ENCODE data around the gene SCLY. TPM values are rescaled to one million over a fixed set of nuclear protein-coding genes. Genes with fewer than 3 reads are reported as not detected.

SCLY gene
- total RNA-seq, 1 donor from 2014 or later = 13.5 TPM

- H3K4me3 ChIP-seq = no peak overlapping the region
- peak in 1 of 2 donors; percentile 65 for DNase-seq (ENCODE audit: extremely low spot score in 2 of 2)
- intact Hi-C loops (cut with DNase I) = no loop called here
- H3K36me3 ChIP-seq = no peaks in the 10 kb centered on the region
- TF ChIP-seq POLR2A (IDR thresholded peaks at IDR 0.05) (no peak), POLR2AphosphoS5 (IDR thresholded peaks at IDR 0.05; ENCODE audit: insufficient read depth in 1 of 2, low read depth in 1 of 2) (no peak)
- TF ChIP-seq, protein P1, sequence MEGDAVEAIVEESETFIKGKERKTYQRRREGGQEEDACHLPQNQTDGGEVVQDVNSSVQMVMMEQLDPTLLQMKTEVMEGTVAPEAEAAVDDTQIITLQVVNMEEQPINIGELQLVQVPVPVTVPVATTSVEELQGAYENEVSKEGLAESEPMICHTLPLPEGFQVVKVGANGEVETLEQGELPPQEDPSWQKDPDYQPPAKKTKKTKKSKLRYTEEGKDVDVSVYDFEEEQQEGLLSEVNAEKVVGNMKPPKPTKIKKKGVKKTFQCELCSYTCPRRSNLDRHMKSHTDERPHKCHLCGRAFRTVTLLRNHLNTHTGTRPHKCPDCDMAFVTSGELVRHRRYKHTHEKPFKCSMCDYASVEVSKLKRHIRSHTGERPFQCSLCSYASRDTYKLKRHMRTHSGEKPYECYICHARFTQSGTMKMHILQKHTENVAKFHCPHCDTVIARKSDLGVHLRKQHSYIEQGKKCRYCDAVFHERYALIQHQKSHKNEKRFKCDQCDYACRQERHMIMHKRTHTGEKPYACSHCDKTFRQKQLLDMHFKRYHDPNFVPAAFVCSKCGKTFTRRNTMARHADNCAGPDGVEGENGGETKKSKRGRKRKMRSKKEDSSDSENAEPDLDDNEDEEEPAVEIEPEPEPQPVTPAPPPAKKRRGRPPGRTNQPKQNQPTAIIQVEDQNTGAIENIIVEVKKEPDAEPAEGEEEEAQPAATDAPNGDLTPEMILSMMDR (IDR thresholded peaks at IDR 0.05) = no peak
- no peak overlapping the region for H3K27ac ChIP-seq
- no peaks in the 10 kb centered on the region for H3K27me3 ChIP-seq
- no peaks in the 10 kb centered on the region for H3K4me1 ChIP-seq
- H3K9me3 ChIP-seq = no peaks in the 10 kb centered on the region
These were observed 35.7 kb downstream of the SCLY start for GRCh38 chr2:238096311-238097011.

GRCh38 chr2:238097201-238097987 lies 36.6 kb downstream of the SCLY start:
- no peak for TF ChIP-seq POLR2AphosphoS5 (IDR thresholded peaks at IDR 0.05; ENCODE audit: insufficient read depth in 1 of 2, low read depth in 1 of 2)
- TF ChIP-seq, protein P1 (IDR thresholded peaks at IDR 0.05) = no peak
- TF ChIP-seq POLR2A (IDR thresholded peaks at IDR 0.05) = no peak
- H3K36me3 ChIP-seq = no peaks in the 10 kb centered on the region
- intact Hi-C loops (cut with DNase I) = no loop called here

DNA sequence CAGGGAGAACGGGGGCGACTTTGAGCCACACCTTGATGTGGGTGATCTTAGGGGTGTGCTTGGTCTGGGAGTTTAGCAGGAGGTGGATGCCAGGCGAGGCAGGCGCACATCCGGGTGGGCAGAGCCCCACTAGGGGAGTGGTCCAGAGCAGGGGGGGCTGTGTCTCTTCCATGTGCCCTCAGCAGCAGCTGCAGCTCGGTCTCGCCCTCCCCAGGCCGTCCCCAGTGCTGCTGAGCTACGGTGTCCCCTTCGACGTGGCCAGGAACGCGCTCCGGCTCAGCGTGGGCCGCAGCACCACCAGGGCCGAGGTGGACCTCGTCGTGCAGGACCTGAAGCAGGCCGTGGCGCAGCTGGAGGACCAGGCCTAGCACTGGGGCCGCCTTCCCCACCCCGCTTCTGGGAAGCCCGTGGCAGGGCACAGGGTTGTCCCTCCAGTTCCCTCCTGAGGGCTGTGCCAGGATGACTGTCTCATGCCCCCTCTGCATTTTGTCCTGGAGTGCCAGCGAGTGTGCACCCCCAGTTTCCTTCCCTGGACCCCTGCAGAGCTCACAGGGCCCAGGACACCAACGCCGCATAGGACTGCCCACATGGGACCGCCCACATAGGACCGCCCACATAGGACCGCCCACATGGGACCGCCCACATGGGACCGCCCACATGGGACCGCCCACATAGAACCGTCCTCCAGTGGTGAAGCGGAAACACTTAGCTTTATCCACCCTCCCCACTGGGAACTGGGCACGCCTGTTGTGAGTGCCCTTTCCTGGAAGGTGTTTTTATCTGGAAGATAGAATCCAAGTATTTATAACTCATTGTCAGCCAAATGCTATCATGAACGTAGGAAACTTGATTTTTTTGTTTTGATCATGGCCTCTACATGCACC lies 37.4 kb downstream of the SCLY start:
- H3K36me3 ChIP-seq = no peaks in the 10 kb centered on the region
- no peaks in the 10 kb centered on the region for H3K27me3 ChIP-seq
- H3K4me1 ChIP-seq = no peaks in the 10 kb centered on the region
- intact Hi-C loops (cut with DNase I) = no loop called here
- peak; percentile 43 to 78 for DNase-seq (ENCODE audit: extremely low spot score in 2 of 2)
- H3K9me3 ChIP-seq = no peaks in the 10 kb centered on the region
- TF ChIP-seq POLR2A (IDR thresholded peaks at IDR 0.05) = no peak
- no peak for TF ChIP-seq POLR2AphosphoS5 (IDR thresholded peaks at IDR 0.05; ENCODE audit: insufficient read depth in 1 of 2, low read depth in 1 of 2)
- TF ChIP-seq, protein P1 (IDR thresholded peaks at IDR 0.05) = no peak
- H3K27ac ChIP-seq = no peak overlapping the region
- H3K4me3 ChIP-seq = no peak overlapping the region

More at GRCh38 chr2:238097201-238097987, 36.6 kb downstream of the SCLY start:
- Histone ChIP-seq H3K9me3 (no peaks in the 10 kb centered on the region), H3K27ac (no peak overlapping the region), H3K4me3 (no peak overlapping the region), H3K27me3 (no peaks in the 10 kb centered on the region), H3K4me1 (no peaks in the 10 kb centered on the region)
- no peak for DNase-seq (ENCODE audit: extremely low spot score in 2 of 2)

DNA sequence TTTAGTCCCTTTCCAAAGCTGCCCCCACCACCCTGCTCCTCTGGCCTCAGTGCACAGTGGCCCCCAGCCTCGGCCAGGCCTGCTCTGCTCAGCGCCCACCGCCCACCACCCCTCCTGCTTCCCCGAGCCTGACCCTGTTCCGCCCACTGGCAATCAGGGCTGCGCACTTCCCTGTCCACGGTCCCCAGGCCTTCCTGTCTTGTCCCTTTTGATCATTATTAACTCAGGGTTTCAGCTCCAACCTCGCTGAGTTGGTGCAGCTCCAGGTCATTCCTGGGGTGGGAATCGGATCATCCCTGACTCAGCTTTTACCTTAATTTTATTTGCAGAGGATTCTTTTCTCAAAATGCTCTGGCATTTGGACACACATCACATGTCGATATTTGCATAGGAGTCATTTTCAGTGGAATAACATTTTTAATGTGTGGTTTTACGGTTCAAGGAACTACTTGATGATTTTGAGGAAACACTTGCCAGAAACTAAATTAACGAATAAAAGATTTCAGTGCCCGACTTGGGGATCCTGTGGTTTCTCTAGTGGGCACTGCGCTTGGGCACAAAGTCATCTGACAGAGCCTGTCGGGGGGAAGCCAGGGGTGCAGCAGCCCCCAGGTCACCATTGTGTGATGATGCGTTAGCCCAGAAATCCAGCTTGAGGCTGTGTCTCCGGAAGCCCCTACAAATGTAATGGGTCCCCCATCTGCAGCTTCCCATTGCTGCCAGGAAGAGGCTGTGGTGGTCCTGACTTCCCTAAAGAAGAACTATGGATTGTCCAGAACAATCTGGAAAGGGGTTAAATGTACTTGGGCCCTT lies 38.3 kb downstream of the SCLY start:
- no peak for TF ChIP-seq POLR2AphosphoS5 (IDR thresholded peaks at IDR 0.05; ENCODE audit: insufficient read depth in 1 of 2, low read depth in 1 of 2)
- TF ChIP-seq POLR2A (IDR thresholded peaks at IDR 0.05) = no peak
- TF ChIP-seq, protein P1 (IDR thresholded peaks at IDR 0.05) = no peak
- peak in 1 of 2 donors; percentile 81 for DNase-seq (ENCODE audit: extremely low spot score in 2 of 2)
- H3K36me3 ChIP-seq = no peaks in the 10 kb centered on the region
- H3K9me3 ChIP-seq = no peaks in the 10 kb centered on the region
- H3K4me1 ChIP-seq = no peaks in the 10 kb centered on the region
- H3K4me3 ChIP-seq = no peak overlapping the region
- no peaks in the 10 kb centered on the region for H3K27me3 ChIP-seq
- H3K27ac ChIP-seq = no peak overlapping the region
- intact Hi-C loops (cut with DNase I) = no loop called here

All from vagina (tissue), 2 donors.